Measurements from ENCODE around the gene TDRD10. TPM values are rescaled to one million over a fixed set of nuclear protein-coding genes. Genes with fewer than 3 reads are reported as not detected.

The TDRD10 gene
- total and polyA plus RNA-seq, 2 of the 4 experiments (the other 2 are of a cell fraction), result not detected

DNA sequence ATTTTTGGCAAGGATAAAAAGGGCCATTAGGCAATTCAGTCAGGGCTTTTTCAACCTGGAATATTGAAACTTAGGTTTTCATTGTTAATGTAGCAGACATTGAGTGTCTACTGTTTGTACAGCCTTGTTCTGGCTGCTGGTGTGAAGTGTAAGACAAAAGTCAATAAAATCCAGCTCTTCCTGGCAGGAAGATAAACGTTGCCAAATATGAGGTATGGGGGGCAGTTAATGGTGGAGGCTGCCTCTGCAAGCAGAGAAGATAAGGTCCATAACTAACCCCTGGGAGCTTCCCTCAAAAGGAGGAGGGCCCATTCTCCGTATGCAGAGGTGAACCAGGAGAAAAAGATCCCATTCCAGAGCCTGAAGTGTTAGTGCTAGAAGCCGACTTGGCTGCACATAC, 19.7 kb downstream of the TDRD10 start:
- Histone ChIP-seq H3K4ac (ENCODE audit: low read depth, low read length) (no peak overlapping the region), H3K79me1 (ENCODE audit: low read depth in 1 of 2, low read length in 2 of 2) (no peaks in the 10 kb centered on the region), H3K36me3 (ENCODE audit: control insufficient read depth, insufficient read depth, low read length) (no peaks in the 10 kb centered on the region), H3K9ac (ENCODE audit: low read depth, low read length) (no peak overlapping the region), H3K4me3 (ENCODE audit: insufficient read depth, low read depth, low read length) (no peak overlapping the region), H3K27me3 (ENCODE audit: control insufficient read depth, insufficient read depth, low read length) (peaks cover 54% of the 10 kb centered on the region), H2BK120ac (ENCODE audit: low read depth, low read length) (no peak overlapping the region), H3K9me1 (ENCODE audit: insufficient read depth, low read length) (no peaks in the 10 kb centered on the region), H4K8ac (ENCODE audit: low read depth in 2 of 2, low read length in 2 of 2) (no peak overlapping the region), H3K14ac (replicated peaks; ENCODE audit: low read depth, low read length) (no peak overlapping the region), H2AK5ac (ENCODE audit: low read depth, low read length) (no peak overlapping the region), H3K4me1 (ENCODE audit: control insufficient read depth, insufficient read depth, low read length) (no peaks in the 10 kb centered on the region), H2BK15ac (ENCODE audit: low read depth, low read length) (no peak overlapping the region), H2BK5ac (ENCODE audit: low read depth, low read length, poor library complexity, severe bottlenecking) (no peak overlapping the region), H2AFZ (replicated peaks; ENCODE audit: low read length, poor library complexity) (no peak overlapping the region), H2BK20ac (ENCODE audit: low read depth, low read length) (no peak overlapping the region), H3K27ac (ENCODE audit: insufficient read depth, low read length) (no peak overlapping the region), H4K5ac (ENCODE audit: low read depth, low read length) (no peak overlapping the region), H4K91ac (ENCODE audit: insufficient read depth, low read depth, low read length) (no peak overlapping the region), H2AK9ac (replicated peaks; ENCODE audit: low read depth, low read length, poor library complexity) (no peak overlapping the region), H3K23ac (ENCODE audit: low read depth, low read length) (no peak overlapping the region), H3K4me2 (ENCODE audit: low read depth, low read length) (no peak overlapping the region), H3K9me3 (ENCODE audit: control insufficient read depth, insufficient read depth, low read length) (peaks cover 7% of the 10 kb centered on the region), H4K20me1 (ENCODE audit: insufficient read depth, low read length) (no peaks in the 10 kb centered on the region; the same call in 1 of the 2 replicates), H3K18ac (ENCODE audit: low read depth, low read length) (no peak overlapping the region), H3K56ac (ENCODE audit: extremely low read depth, insufficient read depth, low read length) (no peak overlapping the region)
- 0% methylated on average over 2 of the region's 3 CpGs; no CpG with 5 or more reads in 1 of the 2 experiments for WGBS, 2 experiments (ENCODE audit: extremely low coverage in 2 of 2, insufficient read length in 1 of 2)
- DNase-seq, result no peak
- intact Hi-C loops (cut with micrococcal nuclease) (no loop called here), in situ Hi-C loops (cut with MboI; ENCODE audit: low sequenced_read_pairs) (no loop called here), dilution Hi-C loops (cut with HindIII; ENCODE audit: low sequenced_read_pairs, unreplicated experiment) (no loop called here)
- TF ChIP-seq SMC3 (IDR thresholded peaks at IDR 0.05; ENCODE audit: low read depth, low read length), result no peak
- CTCF ChIA-PET, result no interaction called here
- no TSS peak for BruUV-seq (replicated peaks)
- POLR2A ChIA-PET (ENCODE audit: unreplicated experiment), result no interaction called here
- ATAC-seq (ENCODE audit: low read depth), result no peak

All from IMR-90 (cell line).